ENCODE measurements around the gene MCOLN2. TPM values are rescaled to one million over a fixed set of nuclear protein-coding genes. Genes with fewer than 3 reads are reported as not detected.

Gene MCOLN2
- total RNA-seq, 1 donor from 2014 or later: 0.19 TPM

GRCh38 chr1:84985365-84985764 lies 11.5 kb downstream of the MCOLN2 start:
- Histone ChIP-seq H3K9me3 (replicated peaks) (peaks cover 9% of the 10 kb centered on the region), H3K36me3 (no peaks in the 10 kb centered on the region), H3K27me3 (ENCODE audit: low read depth) (no peaks in the 10 kb centered on the region), H3K4me3 (no peak overlapping the region), H3K27ac (replicated peaks) (no peak overlapping the region), H3K4me1 (no peaks in the 10 kb centered on the region)
- TF ChIP-seq CTCF (IDR thresholded peaks at IDR 0.05; ENCODE audit: borderline replicate concordance): no peak
- no peak for DNase-seq
- intact Hi-C loops (cut with micrococcal nuclease): no loop called here

GRCh38 chr1:84982395-84982794 lies 14.5 kb downstream of the MCOLN2 start:
- Histone ChIP-seq H3K27ac (replicated peaks) (no peak overlapping the region), H3K4me3 (no peak overlapping the region)
- intact Hi-C loops (cut with micrococcal nuclease): no loop called here

GRCh38 chr1:84975035-84975434 lies 21.9 kb downstream of the MCOLN2 start:
- no peak for TF ChIP-seq CTCF (IDR thresholded peaks at IDR 0.05; ENCODE audit: borderline replicate concordance)

More at GRCh38 chr1:84982395-84982794, 14.5 kb downstream of the MCOLN2 start:
- H3K9me3 ChIP-seq (replicated peaks): peaks cover 9% of the 10 kb centered on the region
- TF ChIP-seq CTCF (IDR thresholded peaks at IDR 0.05; ENCODE audit: borderline replicate concordance): no peak
- H3K36me3 ChIP-seq: no peaks in the 10 kb centered on the region
- H3K27me3 ChIP-seq (ENCODE audit: low read depth): no peaks in the 10 kb centered on the region
- no peak for DNase-seq
- H3K4me1 ChIP-seq: no peaks in the 10 kb centered on the region

GRCh38 chr1:84973498-84974334 lies 23.2 kb downstream of the MCOLN2 start:
- intact Hi-C loops (cut with micrococcal nuclease): no loop called here
- Histone ChIP-seq H3K27ac (replicated peaks) (no peak overlapping the region), H3K9me3 (replicated peaks) (no peaks in the 10 kb centered on the region), H3K4me1 (no peaks in the 10 kb centered on the region), H3K36me3 (no peaks in the 10 kb centered on the region), H3K27me3 (ENCODE audit: low read depth) (no peaks in the 10 kb centered on the region), H3K4me3 (no peak overlapping the region)
- no peak for DNase-seq
- TF ChIP-seq CTCF (IDR thresholded peaks at IDR 0.05; ENCODE audit: borderline replicate concordance): no peak

More at GRCh38 chr1:84975035-84975434, 21.9 kb downstream of the MCOLN2 start:
- H3K27ac ChIP-seq (replicated peaks): no peak overlapping the region
- intact Hi-C loops (cut with micrococcal nuclease): no loop called here
- H3K27me3 ChIP-seq (ENCODE audit: low read depth): no peaks in the 10 kb centered on the region
- DNase-seq: no peak
- no peaks in the 10 kb centered on the region for H3K9me3 ChIP-seq (replicated peaks)
- no peaks in the 10 kb centered on the region for H3K36me3 ChIP-seq
- H3K4me3 ChIP-seq: no peak overlapping the region
- no peaks in the 10 kb centered on the region for H3K4me1 ChIP-seq

- no peak overlapping the region for H3K4me3 ChIP-seq
- no peaks in the 10 kb centered on the region for H3K36me3 ChIP-seq
- no peaks in the 10 kb centered on the region for H3K9me3 ChIP-seq (replicated peaks)
- no peak overlapping the region for H3K27ac ChIP-seq (replicated peaks)
- intact Hi-C loops (cut with micrococcal nuclease): no loop called here
- no peaks in the 10 kb centered on the region for H3K4me1 ChIP-seq
- TF ChIP-seq CTCF (IDR thresholded peaks at IDR 0.05; ENCODE audit: borderline replicate concordance): no peak
- DNase-seq: no peak
- no peaks in the 10 kb centered on the region for H3K27me3 ChIP-seq (ENCODE audit: low read depth)
Observed at GRCh38 chr1:84972377-84972987, 24.4 kb downstream of the MCOLN2 start.

All from left ventricle myocardium inferior (tissue), 1 donor.